Ishikawa (cell line): ENCODE results near the gene RAPGEF4.

Experiments
- CEBPB ChIP-seq: IDR thresholded peaks from 2 replicates; pipeline ENCODE4 v1.6.1; 2012
- CREB1 ChIP-seq: IDR thresholded peaks from 2 replicates; pipeline ENCODE4 v1.6.1; 2012; ENCODE audit warnings: low read depth
- EGR1 ChIP-seq: IDR thresholded peaks from 2 replicates; pipeline ENCODE4 v1.6.1; 2012
- EP300 ChIP-seq: IDR thresholded peaks from 2 replicates; pipeline ENCODE4 v1.6.1; 2012; ENCODE audit warnings: borderline replicate concordance
- MAX ChIP-seq: IDR thresholded peaks from 2 replicates; pipeline ENCODE4 v1.6.1; 2012
- NFIC ChIP-seq: IDR thresholded peaks from 2 replicates; pipeline ENCODE4 v1.6.1; 2012
- RAD21 ChIP-seq: IDR thresholded peaks from 2 replicates; pipeline ENCODE4 v1.6.1; 2012; ENCODE audit warnings: low read depth
- REST ChIP-seq: IDR thresholded peaks from 2 replicates; pipeline ENCODE4 v1.6.1; 2012; ENCODE audit warnings: low read depth, mild to moderate bottlenecking
- TAF1 ChIP-seq: IDR thresholded peaks from 2 replicates; pipeline ENCODE4 v1.6.1; 2012; ENCODE audit warnings: low read depth, mild to moderate bottlenecking
- TCF12 ChIP-seq: IDR thresholded peaks from 2 replicates; pipeline ENCODE4 v1.6.1; 2012; ENCODE audit warnings: low read depth
- TEAD4 ChIP-seq: IDR thresholded peaks from 2 replicates; pipeline ENCODE4 v1.6.1; 2012
- USF1 ChIP-seq: IDR thresholded peaks from 2 replicates; pipeline ENCODE4 v1.6.1; 2012
- YY1 ChIP-seq: IDR thresholded peaks from 2 replicates; pipeline ENCODE4 v1.6.1; 2012; ENCODE audit warnings: low read depth
- ZBTB7A ChIP-seq: IDR thresholded peaks from 2 replicates; pipeline ENCODE4 v1.6.1; 2012; ENCODE audit warnings: low read depth

- TF ChIP-seq MAX, result no peak
- TF ChIP-seq RAD21, result no peak
- TF ChIP-seq EGR1, result no peak
- no peak for TF ChIP-seq REST
- TF ChIP-seq TEAD4, result no peak
- no peak for TF ChIP-seq TAF1
- TF ChIP-seq EP300, result no peak
- TF ChIP-seq CEBPB, result no peak
- no peak for TF ChIP-seq CREB1
- TF ChIP-seq YY1, result no peak
- TF ChIP-seq USF1, result no peak
- no peak for TF ChIP-seq ZBTB7A
- no peak for TF ChIP-seq TCF12
- TF ChIP-seq NFIC, result no peak
Observed at GRCh38 chr2:173058097-173058496, 322.5 kb downstream of the RAPGEF4 start.
